ENCODE results near the gene DRC7. TPM values are rescaled to one million over a fixed set of nuclear protein-coding genes. Genes with fewer than 3 reads are reported as not detected.

Gene DRC7
- total RNA-seq, 1 experiment from 2014 or later, result 0.72 TPM

DNA sequence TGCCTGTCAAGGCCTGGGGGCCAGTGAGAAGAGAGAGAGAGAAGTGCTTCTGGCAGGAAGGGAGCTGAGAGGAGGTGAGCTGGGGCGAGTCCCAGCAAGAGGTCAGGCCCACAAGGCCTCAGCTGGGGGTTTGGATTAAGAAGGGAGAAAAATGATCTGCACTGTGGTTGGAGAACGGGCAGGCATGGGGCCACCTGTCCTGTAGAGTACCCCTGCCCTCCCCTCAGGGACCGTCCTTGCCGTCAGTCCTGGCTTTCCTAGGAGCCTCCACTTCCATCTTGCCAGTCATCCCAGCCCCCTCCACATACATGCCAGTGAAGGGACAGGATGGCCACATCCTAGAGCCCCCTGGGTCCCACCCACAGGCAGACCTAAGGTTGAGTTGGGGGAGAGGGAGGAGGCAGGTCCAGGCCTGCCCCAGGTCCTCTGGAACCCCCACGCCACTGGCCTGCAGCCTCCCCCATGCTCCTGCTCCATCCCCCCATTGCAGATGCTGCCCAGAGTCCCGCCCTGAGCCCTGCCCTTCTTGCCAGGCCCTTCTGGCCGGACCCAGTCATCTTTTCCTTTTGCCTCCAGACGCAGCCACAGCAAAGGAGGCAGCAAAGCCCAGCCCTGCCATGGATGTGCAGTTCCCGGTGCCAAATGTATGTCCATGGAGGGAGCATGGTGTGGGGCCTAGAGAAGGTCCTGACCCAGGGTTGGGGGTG, 59.9 kb downstream of the DRC7 start:
- Histone ChIP-seq H2BK12ac (ENCODE audit: insufficient read length, low read depth, low read length) (no peak overlapping the region), H3K4me2 (ENCODE audit: insufficient read depth, insufficient read length, low read length) (no peak overlapping the region), H2BK5ac (ENCODE audit: insufficient read length, low read length) (no peak overlapping the region), H3K9ac (ENCODE audit: extremely low read depth, insufficient read length, low read length) (no peak overlapping the region), H2BK120ac (ENCODE audit: low read depth, low read length, poor library complexity, severe bottlenecking) (no peak overlapping the region), H3K23ac (ENCODE audit: insufficient read length, low read depth, low read length) (no peak overlapping the region), H3K4ac (ENCODE audit: low read depth, low read length) (no peak overlapping the region), H3K14ac (ENCODE audit: insufficient read depth, low read length) (no peak overlapping the region), H3T11ph (ENCODE audit: low read length) (no peak overlapping the region), H2BK20ac (ENCODE audit: low read depth, low read length, poor library complexity, severe bottlenecking) (no peak overlapping the region), H2AFZ (ENCODE audit: low read length) (no peak overlapping the region), H4K5ac (ENCODE audit: insufficient read length, low read depth, low read length) (no peak overlapping the region), H2AK5ac (ENCODE audit: insufficient read length, low read length) (no peak overlapping the region), H3K4me1 (ENCODE audit: insufficient read depth, low read length) (no peaks in the 10 kb centered on the region; the same call in 1 of the 2 replicates), H3K23me2 (ENCODE audit: insufficient read length, low read depth, low read length, poor library complexity, severe bottlenecking) (no peaks in the 10 kb centered on the region), H3K56ac (ENCODE audit: insufficient read length, low read depth, low read length) (no peak overlapping the region), H3K79me1 (ENCODE audit: insufficient read depth, low read depth, low read length, poor library complexity, severe bottlenecking) (no peaks in the 10 kb centered on the region), H3K79me2 (ENCODE audit: insufficient read depth, low read length) (no peaks in the 10 kb centered on the region), H3K18ac (ENCODE audit: insufficient read length, low read depth, low read length) (no peak overlapping the region), H3K9me3 (ENCODE audit: control insufficient read depth, low read depth, low read length) (no peaks in the 10 kb centered on the region), H4K91ac (ENCODE audit: insufficient read length, low read depth, low read length) (no peak overlapping the region), H4K20me1 (ENCODE audit: control insufficient read depth, insufficient read depth, insufficient read length) (no peaks in the 10 kb centered on the region), H2BK15ac (ENCODE audit: low read depth, low read length) (no peak overlapping the region), H4K8ac (replicated peaks; ENCODE audit: insufficient read length, low read depth, low read length) (no peak overlapping the region), H3K27me3 (ENCODE audit: insufficient read depth, low read length) (no peaks in the 10 kb centered on the region), H3K27ac (ENCODE audit: insufficient read length, low read depth, low read length) (no peak overlapping the region)
- Mint-ChIP-seq H3K9me3 (no peaks in the 10 kb centered on the region), H3K27ac (peak overlapping the region in 2 of 3 experiments; percentile 48 to 63; a peak in 4 of 7 replicates), H3K27me3 (ENCODE audit: low read depth) (no peaks in the 10 kb centered on the region), H3K36me3 (ENCODE audit: insufficient read depth in 1 of 3, low read depth in 3 of 3) (peaks cover 0 to 29% (median 20%) of the 10 kb centered on the region in 3 experiments; a peak in 5 of 7 replicates), H3K4me1 (peaks cover 0 to 3% of the 10 kb centered on the region in 2 experiments; a peak in 1 of 4 replicates), H3K4me3 (no peak overlapping the region)
- no peak for DNase-seq
- no CpG with 5 or more reads among the region's 9 CpGs for WGBS (ENCODE audit: extremely low coverage, insufficient read length, low lambda C conversion rate)
- TF ChIP-seq CTCF (conservative IDR thresholded peaks at IDR 0.05), result no peak
